Measurements from ENCODE around the gene WFDC8.
A peak's percentile ranks its signal among the peaks of the same experiment; 100 is the strongest.
"Not testable (repeated sequence)": the region's sequence is repeated elsewhere in the genome, so short reads cannot be mapped to it uniquely, and the experiment has no call there.

The WFDC8 gene

GRCh38 chr20:45585986-45586385 lies 6.9 kb upstream of the WFDC8 start:
- not testable (repeated sequence) for H3K36me3 ChIP-seq (ENCODE audit: insufficient read depth, low read depth, low read length); H3K9ac ChIP-seq (ENCODE audit: low read depth, low read length); H3K27me3 ChIP-seq (ENCODE audit: insufficient read depth, low read length); H3K4me3 ChIP-seq (ENCODE audit: low read length); H3K9me3 ChIP-seq (ENCODE audit: insufficient read depth, low read depth, low read length); H3K27ac ChIP-seq (ENCODE audit: low read length)
- peaks cover 12% of the 10 kb centered on the region for H3K4me1 ChIP-seq (ENCODE audit: insufficient read depth, low read length)

GRCh38 chr20:45584294-45584693 lies 5.2 kb upstream of the WFDC8 start:
- not testable (repeated sequence) for H3K36me3 ChIP-seq (ENCODE audit: insufficient read depth, low read depth, low read length); H3K27ac ChIP-seq (ENCODE audit: low read length); H3K9me3 ChIP-seq (ENCODE audit: insufficient read depth, low read depth, low read length); H3K27me3 ChIP-seq (ENCODE audit: insufficient read depth, low read length); H3K9ac ChIP-seq (ENCODE audit: low read depth, low read length); H3K4me3 ChIP-seq (ENCODE audit: low read length)
- peaks cover 12% of the 10 kb centered on the region for H3K4me1 ChIP-seq (ENCODE audit: insufficient read depth, low read length)

GRCh38 chr20:45583502-45583901 lies 4.4 kb upstream of the WFDC8 start:
- Histone ChIP-seq H3K4me1 (ENCODE audit: insufficient read depth, low read length) (peaks cover 12% of the 10 kb centered on the region), H3K36me3 (ENCODE audit: insufficient read depth, low read depth, low read length) (no peaks in the 10 kb centered on the region), H3K27ac (ENCODE audit: low read length) (peak overlapping the region; percentile 14), H3K9ac (ENCODE audit: low read depth, low read length) (peak overlapping the region; percentile 53; the same call in 1 of the 2 replicates), H3K4me3 (ENCODE audit: low read length) (peak overlapping the region; percentile 40; the same call in 1 of the 2 replicates), H3K9me3 (ENCODE audit: insufficient read depth, low read depth, low read length) (no peaks in the 10 kb centered on the region), H3K27me3 (ENCODE audit: insufficient read depth, low read length) (no peaks in the 10 kb centered on the region)

GRCh38 chr20:45581702-45582101 lies 2.6 kb upstream of the WFDC8 start:
- no peaks in the 10 kb centered on the region for H3K27me3 ChIP-seq (ENCODE audit: insufficient read depth, low read length)
- H3K36me3 ChIP-seq (ENCODE audit: insufficient read depth, low read depth, low read length): no peaks in the 10 kb centered on the region
- H3K9me3 ChIP-seq (ENCODE audit: insufficient read depth, low read depth, low read length): no peaks in the 10 kb centered on the region
- H3K27ac ChIP-seq (ENCODE audit: low read length): no peak overlapping the region
- H3K9ac ChIP-seq (ENCODE audit: low read depth, low read length): no peak overlapping the region
- H3K4me1 ChIP-seq (ENCODE audit: insufficient read depth, low read length): peaks cover 12% of the 10 kb centered on the region
- H3K4me3 ChIP-seq (ENCODE audit: low read length): no peak overlapping the region

GRCh38 chr20:45578231-45578630 lies 853 bp downstream of the WFDC8 start:
- H3K4me3 ChIP-seq (ENCODE audit: low read length): no peak overlapping the region
- no peaks in the 10 kb centered on the region for H3K36me3 ChIP-seq (ENCODE audit: insufficient read depth, low read depth, low read length)
- no peak overlapping the region for H3K27ac ChIP-seq (ENCODE audit: low read length)
- H3K9ac ChIP-seq (ENCODE audit: low read depth, low read length): peak overlapping the region; percentile 1; the same call in 1 of the 2 replicates
- H3K4me1 ChIP-seq (ENCODE audit: insufficient read depth, low read length): peaks cover 5% of the 10 kb centered on the region
- no peaks in the 10 kb centered on the region for H3K27me3 ChIP-seq (ENCODE audit: insufficient read depth, low read length)
- no peaks in the 10 kb centered on the region for H3K9me3 ChIP-seq (ENCODE audit: insufficient read depth, low read depth, low read length)

- H3K27ac ChIP-seq (ENCODE audit: low read length): no peak overlapping the region
- H3K36me3 ChIP-seq (ENCODE audit: insufficient read depth, low read depth, low read length): no peaks in the 10 kb centered on the region
- H3K9ac ChIP-seq (ENCODE audit: low read depth, low read length): no peak overlapping the region
- no peaks in the 10 kb centered on the region for H3K27me3 ChIP-seq (ENCODE audit: insufficient read depth, low read length)
- H3K4me1 ChIP-seq (ENCODE audit: insufficient read depth, low read length): no peaks in the 10 kb centered on the region; the same call in 1 of the 2 replicates
- H3K9me3 ChIP-seq (ENCODE audit: insufficient read depth, low read depth, low read length): no peaks in the 10 kb centered on the region
- no peak overlapping the region for H3K4me3 ChIP-seq (ENCODE audit: low read length)
Observed at GRCh38 chr20:45576995-45577394, 2.1 kb downstream of the WFDC8 start.

GRCh38 chr20:45575931-45576330 lies 3.2 kb downstream of the WFDC8 start:
- Histone ChIP-seq H3K27me3 (ENCODE audit: insufficient read depth, low read length) (no peaks in the 10 kb centered on the region), H3K4me1 (ENCODE audit: insufficient read depth, low read length) (no peaks in the 10 kb centered on the region; the same call in 1 of the 2 replicates), H3K9me3 (ENCODE audit: insufficient read depth, low read depth, low read length) (no peaks in the 10 kb centered on the region), H3K36me3 (ENCODE audit: insufficient read depth, low read depth, low read length) (no peaks in the 10 kb centered on the region), H3K9ac (ENCODE audit: low read depth, low read length) (no peak overlapping the region), H3K4me3 (ENCODE audit: low read length) (no peak overlapping the region), H3K27ac (ENCODE audit: low read length) (no peak overlapping the region)

- not testable (repeated sequence) for H3K27me3 ChIP-seq (ENCODE audit: insufficient read depth, low read length); H3K27ac ChIP-seq (ENCODE audit: low read length); H3K4me1 ChIP-seq (ENCODE audit: insufficient read depth, low read length); H3K36me3 ChIP-seq (ENCODE audit: insufficient read depth, low read depth, low read length); H3K4me3 ChIP-seq (ENCODE audit: low read length); H3K9me3 ChIP-seq (ENCODE audit: insufficient read depth, low read depth, low read length); H3K9ac ChIP-seq (ENCODE audit: low read depth, low read length)
Observed at GRCh38 chr20:45569650-45570049, 9.4 kb downstream of the WFDC8 start.

GRCh38 chr20:45564760-45565276 lies 14.3 kb downstream of the WFDC8 start:
- H3K9me3 ChIP-seq (ENCODE audit: insufficient read depth, low read depth, low read length): no peaks in the 10 kb centered on the region
- H3K36me3 ChIP-seq (ENCODE audit: insufficient read depth, low read depth, low read length): no peaks in the 10 kb centered on the region
- no peak overlapping the region for H3K9ac ChIP-seq (ENCODE audit: low read depth, low read length)
- H3K4me3 ChIP-seq (ENCODE audit: low read length): no peak overlapping the region
- H3K27ac ChIP-seq (ENCODE audit: low read length): no peak overlapping the region
- no peaks in the 10 kb centered on the region for H3K27me3 ChIP-seq (ENCODE audit: insufficient read depth, low read length)
- no peaks in the 10 kb centered on the region for H3K4me1 ChIP-seq (ENCODE audit: insufficient read depth, low read length)

- no peaks in the 10 kb centered on the region for H3K36me3 ChIP-seq (ENCODE audit: insufficient read depth, low read depth, low read length)
- no peak overlapping the region for H3K27ac ChIP-seq (ENCODE audit: low read length)
Observed at GRCh38 chr20:45555198-45555597, 23.9 kb downstream of the WFDC8 start.

GRCh38 chr20:45552456-45552855 lies 26.6 kb downstream of the WFDC8 start:
- no peak overlapping the region for H3K9ac ChIP-seq (ENCODE audit: low read depth, low read length)
- no peaks in the 10 kb centered on the region for H3K9me3 ChIP-seq (ENCODE audit: insufficient read depth, low read depth, low read length)
- no peaks in the 10 kb centered on the region for H3K27me3 ChIP-seq (ENCODE audit: insufficient read depth, low read length)
- H3K36me3 ChIP-seq (ENCODE audit: insufficient read depth, low read depth, low read length): no peaks in the 10 kb centered on the region
- H3K4me3 ChIP-seq (ENCODE audit: low read length): no peak overlapping the region
- no peak overlapping the region for H3K27ac ChIP-seq (ENCODE audit: low read length)
- H3K4me1 ChIP-seq (ENCODE audit: insufficient read depth, low read length): no peaks in the 10 kb centered on the region

More at GRCh38 chr20:45555198-45555597, 23.9 kb downstream of the WFDC8 start:
- Histone ChIP-seq H3K9ac (ENCODE audit: low read depth, low read length) (no peak overlapping the region), H3K9me3 (ENCODE audit: insufficient read depth, low read depth, low read length) (no peaks in the 10 kb centered on the region), H3K27me3 (ENCODE audit: insufficient read depth, low read length) (no peaks in the 10 kb centered on the region), H3K4me1 (ENCODE audit: insufficient read depth, low read length) (no peaks in the 10 kb centered on the region), H3K4me3 (ENCODE audit: low read length) (no peak overlapping the region)

- Histone ChIP-seq H3K27me3 (ENCODE audit: insufficient read depth, low read length) (no peaks in the 10 kb centered on the region), H3K36me3 (ENCODE audit: insufficient read depth, low read depth, low read length) (no peaks in the 10 kb centered on the region), H3K9me3 (ENCODE audit: insufficient read depth, low read depth, low read length) (no peaks in the 10 kb centered on the region), H3K27ac (ENCODE audit: low read length) (no peak overlapping the region), H3K4me3 (ENCODE audit: low read length) (no peak overlapping the region), H3K9ac (ENCODE audit: low read depth, low read length) (no peak overlapping the region), H3K4me1 (ENCODE audit: insufficient read depth, low read length) (no peaks in the 10 kb centered on the region)
Observed at GRCh38 chr20:45550765-45551164, 28.3 kb downstream of the WFDC8 start.
